ENCODE measurements around the gene LEP.

The LEP gene

GRCh38 chr7:128307061-128307460, 66.0 kb downstream of the LEP start:
- no peaks in the 10 kb centered on the region for H3K9me2 ChIP-seq (replicated peaks; ENCODE audit: control insufficient read depth, low read length)
- no peak overlapping the region for H3K4me2 ChIP-seq (ENCODE audit: low read length)
- H3K4me1 ChIP-seq (ENCODE audit: control insufficient read depth, low read length) = no peaks in the 10 kb centered on the region
- H3K27me3 ChIP-seq (ENCODE audit: control insufficient read depth, low read length) = no peaks in the 10 kb centered on the region
- no peaks in the 10 kb centered on the region for H3K79me2 ChIP-seq (ENCODE audit: control insufficient read depth, low read length)
- H4K20me1 ChIP-seq (ENCODE audit: control insufficient read depth, insufficient read depth, low read depth, low read length) = no peaks in the 10 kb centered on the region
- TF ChIP-seq EZH2phosphoT487 (IDR thresholded peaks at IDR 0.05; ENCODE audit: borderline replicate concordance, low read length) (no peak), CTCF (IDR thresholded peaks at IDR 0.05; ENCODE audit: low read depth, low read length, poor library complexity, severe bottlenecking) (no peak)
- no peak overlapping the region for H3K27ac ChIP-seq (ENCODE audit: low read depth, low read length)
- H3F3A ChIP-seq (ENCODE audit: control insufficient read depth, insufficient read depth) = no peaks in the 10 kb centered on the region
- H3K4me3 ChIP-seq (ENCODE audit: low read length) = no peak overlapping the region
- H3K9me3 ChIP-seq (ENCODE audit: control insufficient read depth, insufficient read depth, low read length) = no peaks in the 10 kb centered on the region
- peaks cover 88% of the 10 kb centered on the region for H3K36me3 ChIP-seq (ENCODE audit: control insufficient read depth, low read length)

Data from DOHH2 (cell line).